Body of pancreas (tissue), 4 donors: Measurements from ENCODE around the gene IBTK.
"Not testable (repeated sequence)": the region's sequence is repeated elsewhere in the genome, so short reads cannot be mapped to it uniquely, and the experiment has no call there.

Experiments used
- POLR2A ChIP-seq, 3 donors: fragments of 450-650 bp; IDR thresholded peaks; one replicate each; pipeline ENCODE4 v1.6.1; 2016; ENCODE audit warnings: antibody characterized with exemption in 3 of 3, mild to moderate bottlenecking in 2 of 3
- TF ChIP-seq, protein P1 (sequence below), 7 experiments: fragments of 450-650 bp in 4 of 7; fragments of 200-600 bp in 3 of 7; sonication (generic) in 3 of 7; IDR thresholded peaks; one replicate each; pipeline ENCODE4 v1.5.1; 2016 to 2019; ENCODE audit warnings: antibody characterized with exemption in 7 of 7

DNA sequence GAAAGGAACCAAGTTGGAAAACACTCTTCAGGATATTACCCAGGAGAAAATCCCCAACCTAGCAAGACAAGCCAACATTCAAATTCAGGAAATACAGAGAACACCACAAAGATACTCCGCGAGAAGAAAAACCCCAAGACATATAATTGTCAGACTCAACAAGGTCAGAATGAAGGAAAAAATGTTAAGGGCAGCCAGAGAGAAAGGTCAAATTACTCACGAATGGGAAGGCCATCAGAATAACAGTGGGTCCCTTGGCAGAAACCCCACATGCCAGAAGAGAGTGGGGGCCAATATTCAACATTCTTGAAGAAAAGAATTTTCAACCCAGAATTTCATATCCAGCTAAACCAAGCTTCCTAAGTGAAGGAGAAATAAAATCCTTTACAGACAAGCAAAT, 94.8 kb downstream of the IBTK start:
- TF ChIP-seq, protein P1, sequence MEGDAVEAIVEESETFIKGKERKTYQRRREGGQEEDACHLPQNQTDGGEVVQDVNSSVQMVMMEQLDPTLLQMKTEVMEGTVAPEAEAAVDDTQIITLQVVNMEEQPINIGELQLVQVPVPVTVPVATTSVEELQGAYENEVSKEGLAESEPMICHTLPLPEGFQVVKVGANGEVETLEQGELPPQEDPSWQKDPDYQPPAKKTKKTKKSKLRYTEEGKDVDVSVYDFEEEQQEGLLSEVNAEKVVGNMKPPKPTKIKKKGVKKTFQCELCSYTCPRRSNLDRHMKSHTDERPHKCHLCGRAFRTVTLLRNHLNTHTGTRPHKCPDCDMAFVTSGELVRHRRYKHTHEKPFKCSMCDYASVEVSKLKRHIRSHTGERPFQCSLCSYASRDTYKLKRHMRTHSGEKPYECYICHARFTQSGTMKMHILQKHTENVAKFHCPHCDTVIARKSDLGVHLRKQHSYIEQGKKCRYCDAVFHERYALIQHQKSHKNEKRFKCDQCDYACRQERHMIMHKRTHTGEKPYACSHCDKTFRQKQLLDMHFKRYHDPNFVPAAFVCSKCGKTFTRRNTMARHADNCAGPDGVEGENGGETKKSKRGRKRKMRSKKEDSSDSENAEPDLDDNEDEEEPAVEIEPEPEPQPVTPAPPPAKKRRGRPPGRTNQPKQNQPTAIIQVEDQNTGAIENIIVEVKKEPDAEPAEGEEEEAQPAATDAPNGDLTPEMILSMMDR (IDR thresholded peaks at IDR 0.05), result not testable (repeated sequence)
- TF ChIP-seq POLR2A (IDR thresholded peaks at IDR 0.05), result not testable (repeated sequence)
